OCI-M2 (cell line): Measurements from ENCODE around the gene VPS8.

Experiments used
- DNase-seq: peaks from one replicate; lab custom pipeline; 2025; ENCODE audit not compliant: unreplicated experiment; lab: John Stamatoyannopoulos, UW

The VPS8 gene

GRCh38 chr3:185084402-185084801 lies 272.4 kb downstream of the VPS8 start:
- no peak for DNase-seq

GRCh38 chr3:185084901-185085300 lies 272.9 kb downstream of the VPS8 start:
- DNase-seq: no peak

GRCh38 chr3:185087419-185087818 lies 275.5 kb downstream of the VPS8 start:
- DNase-seq: no peak

- DNase-seq: no peak
Observed at GRCh38 chr3:185089343-185089742, 277.4 kb downstream of the VPS8 start.

GRCh38 chr3:185089751-185090150 lies 277.8 kb downstream of the VPS8 start:
- no peak for DNase-seq

GRCh38 chr3:185090811-185091210 lies 278.8 kb downstream of the VPS8 start:
- DNase-seq: no peak

GRCh38 chr3:185093116-185093515 lies 281.1 kb downstream of the VPS8 start:
- no peak for DNase-seq

GRCh38 chr3:185094697-185095096 lies 282.7 kb downstream of the VPS8 start:
- no peak for DNase-seq
